Measurements from ENCODE around the gene STAMBP. TPM values are rescaled to one million over a fixed set of nuclear protein-coding genes. Genes with fewer than 3 reads are reported as not detected.

Gene STAMBP
- total and polyA plus RNA-seq, 2 donors (not counting 3 experiments of a cell fraction or from before 2014, with no cell fraction given) = 18.0 to 21.3 TPM

- Histone ChIP-seq H2AFZ (ENCODE audit: low read depth, low read length) (no peak overlapping the region), H3K4me1 (ENCODE audit: control insufficient read depth, extremely low read depth, insufficient read depth, low read length) (no peaks in the 10 kb centered on the region), H3K4me3 (replicated peaks in 1 of 3; ENCODE audit: insufficient read depth in 1 of 3, low read depth in 1 of 3, low read length in 3 of 3) (no peak overlapping the region), H3K27me3 (ENCODE audit: control insufficient read depth in 2 of 2, insufficient read depth in 2 of 2, low read length in 2 of 2) (peaks cover 13 to 21% of the 10 kb centered on the region in 2 experiments), H3K9me1 (replicated peaks; ENCODE audit: control insufficient read depth, extremely low read depth, insufficient read depth, low read length) (no peaks in the 10 kb centered on the region), H3K4me2 (ENCODE audit: insufficient read depth, low read length) (no peak overlapping the region), H3K9me3 (replicated peaks; ENCODE audit: control insufficient read depth, insufficient read depth, low read length) (no peaks in the 10 kb centered on the region), H3K27ac (ENCODE audit: insufficient read depth, low read depth, low read length) (no peak overlapping the region), H3K36me3 (ENCODE audit: control insufficient read depth in 2 of 2, extremely low read depth in 1 of 2, insufficient read depth in 2 of 2, low read length in 2 of 2) (no peaks in the 10 kb centered on the region), H4K20me1 (replicated peaks; ENCODE audit: control insufficient read depth, extremely low read depth, insufficient read depth, low read length) (no peaks in the 10 kb centered on the region), H3K9ac (replicated peaks; ENCODE audit: extremely low read depth, insufficient read depth, low read length) (no peak overlapping the region), H3K79me2 (ENCODE audit: control insufficient read depth, insufficient read depth, low read length) (no peaks in the 10 kb centered on the region)
- TF ChIP-seq POLR2AphosphoS5 (IDR thresholded peaks at IDR 0.05; ENCODE audit: insufficient read depth, low read depth, low read length) = no peak
- TF ChIP-seq GATA2 (IDR thresholded peaks at IDR 0.05; ENCODE audit: insufficient read depth, insufficient read length, low read depth, low read length) = no peak
- TF ChIP-seq, protein P1, sequence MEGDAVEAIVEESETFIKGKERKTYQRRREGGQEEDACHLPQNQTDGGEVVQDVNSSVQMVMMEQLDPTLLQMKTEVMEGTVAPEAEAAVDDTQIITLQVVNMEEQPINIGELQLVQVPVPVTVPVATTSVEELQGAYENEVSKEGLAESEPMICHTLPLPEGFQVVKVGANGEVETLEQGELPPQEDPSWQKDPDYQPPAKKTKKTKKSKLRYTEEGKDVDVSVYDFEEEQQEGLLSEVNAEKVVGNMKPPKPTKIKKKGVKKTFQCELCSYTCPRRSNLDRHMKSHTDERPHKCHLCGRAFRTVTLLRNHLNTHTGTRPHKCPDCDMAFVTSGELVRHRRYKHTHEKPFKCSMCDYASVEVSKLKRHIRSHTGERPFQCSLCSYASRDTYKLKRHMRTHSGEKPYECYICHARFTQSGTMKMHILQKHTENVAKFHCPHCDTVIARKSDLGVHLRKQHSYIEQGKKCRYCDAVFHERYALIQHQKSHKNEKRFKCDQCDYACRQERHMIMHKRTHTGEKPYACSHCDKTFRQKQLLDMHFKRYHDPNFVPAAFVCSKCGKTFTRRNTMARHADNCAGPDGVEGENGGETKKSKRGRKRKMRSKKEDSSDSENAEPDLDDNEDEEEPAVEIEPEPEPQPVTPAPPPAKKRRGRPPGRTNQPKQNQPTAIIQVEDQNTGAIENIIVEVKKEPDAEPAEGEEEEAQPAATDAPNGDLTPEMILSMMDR (IDR thresholded peaks at IDR 0.05; ENCODE audit: extremely low read depth in 1 of 2, insufficient read depth in 1 of 2, low read depth in 1 of 2, low read length in 2 of 2) = no peak
- TF ChIP-seq JUN (IDR thresholded peaks at IDR 0.05; ENCODE audit: borderline replicate concordance, insufficient read depth, insufficient read length, low read depth) = no peak
- no peak for TF ChIP-seq EZH2 (IDR thresholded peaks at IDR 0.05; ENCODE audit: borderline replicate concordance, low read depth, low read length, severe bottlenecking)
- TF ChIP-seq MYC (IDR thresholded peaks at IDR 0.05; ENCODE audit: low read depth, low read length) = no peak
- no peak for TF ChIP-seq POLR2A (IDR thresholded peaks at IDR 0.05; ENCODE audit: low read depth, low read length)
- TF ChIP-seq, protein P2, sequence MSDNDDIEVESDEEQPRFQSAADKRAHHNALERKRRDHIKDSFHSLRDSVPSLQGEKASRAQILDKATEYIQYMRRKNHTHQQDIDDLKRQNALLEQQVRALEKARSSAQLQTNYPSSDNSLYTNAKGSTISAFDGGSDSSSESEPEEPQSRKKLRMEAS (IDR thresholded peaks at IDR 0.05; ENCODE audit: insufficient read depth, insufficient read length) = no peak
- no peak for TF ChIP-seq FOS (IDR thresholded peaks at IDR 0.05; ENCODE audit: borderline replicate concordance, insufficient read depth, low read length)
- POLR2A ChIA-PET = no interaction called here
- dilution Hi-C loops (cut with MboI; ENCODE audit: extremely low pct_ligation_motif_present, low sequenced_read_pairs) (no loop called here), intact Hi-C loops (cut with micrococcal nuclease) (no loop called here)
- CTCF ChIA-PET = no interaction called here
- DNase-seq (ENCODE audit: low read depth, low spot score) = no peak
- no peak for FAIRE-seq
- BruUV-seq (replicated peaks) = no TSS peak
These were observed 88.5 kb downstream of the STAMBP start for GRCh38 chr2:73917296-73917695.
